ENCODE results near the gene CATSPERZ. TPM values are rescaled to one million over a fixed set of nuclear protein-coding genes. Genes with fewer than 3 reads are reported as not detected.
A peak's percentile ranks its signal among the peaks of the same experiment; 100 is the strongest.

Gene CATSPERZ
- total RNA-seq, 1 donor from 2014 or later: 0.26 TPM

- Histone ChIP-seq H3K27me3 (ENCODE audit: control insufficient read depth, insufficient read depth, low read length) (no peaks in the 10 kb centered on the region), H3K36me3 (ENCODE audit: control insufficient read depth, insufficient read depth, low read length) (no peaks in the 10 kb centered on the region), H3K4me3 (ENCODE audit: low read depth, low read length) (no peak overlapping the region)
- TF ChIP-seq CTCF (IDR thresholded peaks at IDR 0.05; ENCODE audit: insufficient read depth, low read length, severe bottlenecking): peak; percentile 90
- DNase-seq (ENCODE audit: low read depth): peak; percentile 90
- no peak for FAIRE-seq
Measured at GRCh38 chr11:64331569-64332371, 31.6 kb downstream of the CATSPERZ start.

- Histone ChIP-seq H3K4me3 (ENCODE audit: low read depth, low read length) (no peak overlapping the region), H3K27me3 (ENCODE audit: control insufficient read depth, insufficient read depth, low read length) (no peaks in the 10 kb centered on the region), H3K36me3 (ENCODE audit: control insufficient read depth, insufficient read depth, low read length) (no peaks in the 10 kb centered on the region)
- FAIRE-seq (no peak), DNase-seq (ENCODE audit: low read depth) (no peak)
- TF ChIP-seq CTCF (IDR thresholded peaks at IDR 0.05; ENCODE audit: insufficient read depth, low read length, severe bottlenecking): no peak
Measured at GRCh38 chr11:64333556-64333955, 33.4 kb downstream of the CATSPERZ start.

- Histone ChIP-seq H3K4me3 (ENCODE audit: low read depth, low read length) (no peak overlapping the region), H3K27me3 (ENCODE audit: control insufficient read depth, insufficient read depth, low read length) (no peaks in the 10 kb centered on the region), H3K36me3 (ENCODE audit: control insufficient read depth, insufficient read depth, low read length) (no peaks in the 10 kb centered on the region)
- no peak for TF ChIP-seq CTCF (IDR thresholded peaks at IDR 0.05; ENCODE audit: insufficient read depth, low read length, severe bottlenecking)
- DNase-seq (ENCODE audit: low read depth) (peak; percentile 99), FAIRE-seq (no peak)
Measured at GRCh38 chr11:64334764-64335735, 34.9 kb downstream of the CATSPERZ start.

GRCh38 chr11:64337538-64338249 lies 37.5 kb downstream of the CATSPERZ start:
- no peak overlapping the region for H3K4me3 ChIP-seq (ENCODE audit: low read depth, low read length)
- no peaks in the 10 kb centered on the region for H3K27me3 ChIP-seq (ENCODE audit: control insufficient read depth, insufficient read depth, low read length)
- TF ChIP-seq CTCF (IDR thresholded peaks at IDR 0.05; ENCODE audit: insufficient read depth, low read length, severe bottlenecking): no peak
- no peak for FAIRE-seq
- no peak for DNase-seq (ENCODE audit: low read depth)
- no peaks in the 10 kb centered on the region for H3K36me3 ChIP-seq (ENCODE audit: control insufficient read depth, insufficient read depth, low read length)

GRCh38 chr11:64338716-64339115 lies 38.6 kb downstream of the CATSPERZ start:
- H3K4me3 ChIP-seq (ENCODE audit: low read depth, low read length): no peak overlapping the region
- FAIRE-seq (no peak), DNase-seq (ENCODE audit: low read depth) (no peak)
- H3K27me3 ChIP-seq (ENCODE audit: control insufficient read depth, insufficient read depth, low read length): no peaks in the 10 kb centered on the region
- no peaks in the 10 kb centered on the region for H3K36me3 ChIP-seq (ENCODE audit: control insufficient read depth, insufficient read depth, low read length)
- no peak for TF ChIP-seq CTCF (IDR thresholded peaks at IDR 0.05; ENCODE audit: insufficient read depth, low read length, severe bottlenecking)

Measured in bronchial epithelial cell (primary cell).